T47D (cell line): ENCODE data around the gene MKNK2.

Experiments used
- DNase-seq, 2 experiments: peaks; one replicate each; pipeline versions ENCODE4 v3.0.0 to v3.0.0-alpha.2; 2011 to 2012; ENCODE audit warnings: low read depth in 1 of 2, low spot score in 1 of 2
- JUND ChIP-seq: IDR thresholded peaks from 2 replicates; pipeline ENCODE4 v1.6.1; 2012; ENCODE audit warnings: low read depth
- in situ Hi-C: cut with HindIII; loops from 2 replicates; pipeline ENCODE4 v1.10.0; 2016; ENCODE audit warnings: low sequenced_read_pairs, low pct_unique_long_range_greater_than_20kb

The MKNK2 gene

DNA sequence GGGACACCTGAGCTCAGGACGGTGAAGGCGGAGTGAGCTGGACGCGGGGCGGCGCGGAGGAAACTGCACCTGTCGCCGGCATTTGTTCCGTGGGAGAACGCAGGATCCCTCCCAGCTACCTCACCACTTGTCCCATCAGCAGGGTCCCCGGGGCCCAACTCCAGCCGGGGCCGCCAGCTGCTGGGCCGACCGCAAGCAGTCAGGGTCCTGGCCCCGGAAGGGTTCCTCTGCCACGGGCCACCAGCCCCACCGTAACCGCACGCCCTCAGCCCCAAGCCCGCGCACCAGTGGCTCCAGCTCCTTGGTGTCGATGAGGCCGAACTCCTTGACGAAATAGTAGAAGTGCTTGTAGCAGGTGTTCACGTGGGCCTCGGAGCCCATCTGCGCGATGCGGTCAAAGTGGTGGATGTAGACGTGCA is 25.5 kb upstream of the MKNK2 start:
- in situ Hi-C loops = no loop called here
- DNase-seq = no peak
- no peak for TF ChIP-seq JUND

DNA sequence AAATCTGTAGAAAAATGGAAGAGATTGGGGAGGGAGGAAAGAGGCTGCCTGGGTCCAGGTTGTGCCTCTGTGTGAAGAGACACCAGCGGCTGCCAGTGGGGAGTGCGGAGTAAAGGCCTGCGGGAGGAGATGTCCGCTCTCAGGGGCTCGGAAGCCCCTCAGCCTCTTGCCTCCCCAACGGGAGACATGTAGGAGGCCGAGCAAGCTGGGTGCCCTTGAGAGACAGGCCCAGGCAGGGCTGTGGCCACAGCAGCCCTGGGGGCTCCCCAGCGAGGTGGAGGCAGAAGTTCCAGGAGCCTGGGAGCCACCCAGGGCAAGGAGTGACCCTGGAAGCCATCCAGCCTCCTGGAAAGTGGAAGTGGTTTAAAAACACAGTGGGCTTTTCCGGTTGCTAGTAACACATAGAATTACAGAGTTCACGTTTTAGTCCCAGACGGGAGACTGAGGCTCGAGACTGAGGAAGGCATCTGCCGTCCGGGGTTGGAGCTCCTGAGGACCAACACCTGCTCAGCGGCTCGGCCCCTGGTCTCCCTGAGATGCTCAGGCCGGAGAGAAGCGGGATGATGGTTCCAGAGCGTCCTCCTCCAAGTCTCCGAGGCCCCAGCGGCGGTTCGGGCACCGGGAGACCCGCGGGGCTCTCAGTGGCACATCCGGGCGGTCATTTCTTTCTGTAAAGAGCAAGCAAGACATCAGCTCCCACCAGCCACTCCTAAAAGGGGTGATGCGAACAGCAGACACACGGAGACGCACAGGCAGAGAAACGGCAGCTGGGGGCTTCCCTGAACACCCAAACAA is 21.9 kb upstream of the MKNK2 start:
- DNase-seq = no peak
- in situ Hi-C loops = no loop called here
- no peak for TF ChIP-seq JUND

DNA sequence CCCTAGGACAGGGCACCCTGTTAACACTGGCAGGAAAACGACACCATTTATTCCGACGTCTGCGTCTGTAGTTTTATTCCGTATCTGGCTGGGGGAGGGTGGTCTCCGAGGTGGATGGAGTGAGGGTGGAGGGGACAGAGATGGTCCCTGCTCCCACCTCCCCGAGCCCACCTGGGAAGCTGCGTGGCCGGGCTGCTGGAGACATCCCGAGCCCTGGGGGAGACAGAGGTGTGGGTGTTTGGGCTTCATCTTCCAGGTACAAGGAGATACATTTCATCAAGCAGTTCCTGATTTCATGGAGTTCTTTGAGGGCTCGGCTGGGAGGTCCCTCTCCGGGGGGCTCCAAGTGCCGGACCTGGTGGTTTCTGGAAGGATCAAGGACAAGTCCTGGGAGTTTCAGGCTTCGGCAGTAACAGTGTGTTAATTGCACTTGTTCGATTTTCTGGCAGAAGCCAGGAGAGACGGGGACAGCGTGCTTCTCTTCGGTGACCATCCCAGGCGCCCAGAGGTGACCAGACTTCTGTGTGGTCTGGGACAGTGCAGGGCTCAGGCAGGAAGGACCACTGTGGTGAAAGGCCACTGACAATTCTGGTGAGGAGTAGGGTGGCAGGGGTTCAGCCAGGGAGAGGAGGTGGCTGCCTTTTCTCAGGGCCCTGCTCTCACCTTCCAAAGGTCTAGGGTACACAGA is 20.1 kb upstream of the MKNK2 start:
- DNase-seq = no peak
- no peak for TF ChIP-seq JUND
- in situ Hi-C loops = no loop called here

DNA sequence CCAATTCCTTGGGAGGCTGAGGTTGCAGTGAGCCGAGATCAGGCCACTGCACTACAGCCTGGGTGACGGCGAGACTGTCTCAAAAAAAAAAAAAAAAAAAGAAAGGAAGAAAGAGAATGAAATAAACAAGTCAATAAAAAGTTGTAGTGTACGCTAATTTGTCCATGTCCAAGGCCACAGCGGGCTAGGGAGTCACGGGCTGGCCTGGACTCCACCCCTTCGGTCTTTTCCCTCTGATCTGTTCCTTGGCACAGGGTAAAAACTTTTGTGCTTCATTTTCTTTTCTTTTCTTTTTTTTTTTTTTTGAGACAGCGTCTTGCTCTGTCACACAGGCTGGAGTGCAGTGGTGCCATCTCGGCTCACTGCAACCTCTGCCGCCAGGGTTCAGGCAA is 19.4 kb upstream of the MKNK2 start:
- in situ Hi-C loops = no loop called here
- no peak for DNase-seq
- no peak for TF ChIP-seq JUND

DNA sequence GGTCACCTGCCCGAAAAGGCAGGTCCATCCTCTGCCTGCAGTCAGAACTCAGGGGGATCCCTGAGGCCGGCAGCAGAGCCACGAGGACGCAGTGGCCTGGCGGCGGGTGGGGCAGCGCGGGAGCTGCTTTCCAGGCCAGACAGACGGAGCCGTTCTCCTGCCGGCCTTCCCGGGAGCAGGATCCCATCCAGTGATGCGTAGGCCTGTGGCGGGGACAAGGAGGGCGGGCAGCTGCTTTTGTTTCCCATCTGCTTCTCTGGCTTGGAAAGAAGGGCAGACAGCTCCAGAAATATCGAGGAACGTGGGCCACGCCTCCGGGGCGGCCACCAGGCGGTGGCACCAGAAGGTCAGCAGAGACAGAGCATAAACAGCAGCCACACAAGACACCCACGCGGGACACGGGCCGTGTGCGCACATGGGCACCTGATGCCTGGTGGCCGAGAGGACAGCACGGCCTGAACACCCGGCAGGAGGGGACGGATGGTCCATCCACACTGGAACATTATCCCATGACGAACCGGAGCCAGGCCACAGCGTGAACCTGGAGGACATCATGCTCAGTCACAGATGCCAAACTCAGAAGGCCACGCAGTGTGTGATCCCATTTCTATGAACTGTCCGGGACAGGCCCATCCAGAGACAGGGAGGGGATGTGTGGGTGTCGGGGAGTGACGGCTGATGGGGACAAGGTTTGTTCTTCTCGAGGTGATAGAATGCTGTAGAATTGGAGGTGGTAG is 13.9 kb upstream of the MKNK2 start:
- DNase-seq = no peak
- TF ChIP-seq JUND = no peak
- in situ Hi-C loops = no loop called here

DNA sequence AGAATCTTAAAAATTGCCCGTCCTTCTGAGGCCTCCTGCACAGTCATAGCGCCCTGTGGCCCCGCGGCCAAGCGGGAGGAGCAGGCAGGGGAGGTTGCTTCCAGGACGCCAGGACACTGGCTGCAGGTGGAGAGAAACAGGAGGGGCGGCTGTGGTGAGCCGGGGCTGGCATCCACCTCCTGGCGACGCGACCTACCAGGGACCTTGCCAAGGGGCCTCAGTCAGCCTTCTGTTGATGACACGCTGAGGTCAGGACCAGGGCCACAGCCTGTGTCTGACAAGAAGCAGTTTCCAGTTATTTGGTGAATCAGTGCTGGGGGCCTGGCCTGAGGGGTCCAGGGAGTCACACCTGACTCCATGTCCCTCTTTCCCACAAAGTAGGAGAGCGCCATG is 13.3 kb upstream of the MKNK2 start:
- in situ Hi-C loops = no loop called here
- TF ChIP-seq JUND = no peak
- DNase-seq = no peak

DNA sequence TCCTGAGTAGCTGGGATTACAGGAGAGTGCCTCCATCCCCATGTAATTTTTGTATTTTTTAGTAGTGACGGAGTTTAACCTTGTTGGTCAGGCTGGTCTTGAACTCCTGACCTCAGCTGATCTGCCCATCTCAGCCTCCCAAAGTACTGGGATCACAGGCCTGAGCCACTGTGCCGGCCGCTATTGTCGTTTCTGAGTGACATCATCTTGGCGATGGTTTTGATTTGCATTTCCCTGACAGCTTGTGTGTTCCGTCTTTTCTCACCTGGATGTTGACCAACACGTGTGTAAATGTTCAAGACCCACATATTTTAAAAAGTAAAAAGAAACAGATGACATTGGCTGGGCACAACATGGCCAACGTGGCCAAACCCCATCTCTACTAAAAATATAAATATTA is 12.8 kb upstream of the MKNK2 start:
- in situ Hi-C loops = no loop called here
- TF ChIP-seq JUND = no peak
- DNase-seq = no peak

DNA sequence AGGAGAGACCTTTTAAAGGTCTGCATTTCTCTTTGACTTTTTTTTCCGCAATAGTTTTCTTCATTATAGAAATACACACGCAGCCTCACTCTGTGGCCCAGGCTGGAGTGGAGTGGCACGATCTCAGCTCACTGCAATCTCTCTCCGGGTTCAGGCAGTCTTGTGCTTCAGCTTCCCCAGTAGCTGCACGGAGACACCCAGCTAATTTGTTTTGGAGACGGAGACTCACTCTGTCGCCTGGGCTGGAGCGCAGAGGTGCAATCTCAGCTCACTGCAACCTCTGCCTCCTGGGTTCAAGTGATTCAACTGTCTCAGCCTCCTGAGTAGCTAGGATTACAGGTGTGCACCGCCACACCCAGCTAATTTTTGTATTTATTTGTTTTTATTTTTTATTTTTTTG is 11.7 kb upstream of the MKNK2 start:
- no peak for TF ChIP-seq JUND
- DNase-seq = no peak
- in situ Hi-C loops = no loop called here

DNA sequence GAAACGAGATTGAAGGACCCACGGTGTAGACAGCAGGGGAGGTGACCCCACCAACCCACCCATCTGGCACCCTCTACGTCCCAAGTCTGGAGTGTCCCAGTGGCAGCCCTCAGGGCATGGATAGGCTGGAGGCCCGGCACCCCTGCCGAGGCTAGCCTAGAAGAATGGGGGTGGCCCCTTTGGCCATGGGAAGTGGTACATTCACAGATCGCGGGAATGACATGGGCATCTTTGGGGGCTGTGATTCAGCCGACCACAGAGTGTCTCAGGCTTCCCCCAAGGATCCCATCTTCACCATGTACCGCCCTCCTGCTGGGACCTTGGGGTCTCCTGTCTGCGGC is 11.3 kb upstream of the MKNK2 start:
- no peak for DNase-seq
- TF ChIP-seq JUND = no peak
- in situ Hi-C loops = no loop called here

DNA sequence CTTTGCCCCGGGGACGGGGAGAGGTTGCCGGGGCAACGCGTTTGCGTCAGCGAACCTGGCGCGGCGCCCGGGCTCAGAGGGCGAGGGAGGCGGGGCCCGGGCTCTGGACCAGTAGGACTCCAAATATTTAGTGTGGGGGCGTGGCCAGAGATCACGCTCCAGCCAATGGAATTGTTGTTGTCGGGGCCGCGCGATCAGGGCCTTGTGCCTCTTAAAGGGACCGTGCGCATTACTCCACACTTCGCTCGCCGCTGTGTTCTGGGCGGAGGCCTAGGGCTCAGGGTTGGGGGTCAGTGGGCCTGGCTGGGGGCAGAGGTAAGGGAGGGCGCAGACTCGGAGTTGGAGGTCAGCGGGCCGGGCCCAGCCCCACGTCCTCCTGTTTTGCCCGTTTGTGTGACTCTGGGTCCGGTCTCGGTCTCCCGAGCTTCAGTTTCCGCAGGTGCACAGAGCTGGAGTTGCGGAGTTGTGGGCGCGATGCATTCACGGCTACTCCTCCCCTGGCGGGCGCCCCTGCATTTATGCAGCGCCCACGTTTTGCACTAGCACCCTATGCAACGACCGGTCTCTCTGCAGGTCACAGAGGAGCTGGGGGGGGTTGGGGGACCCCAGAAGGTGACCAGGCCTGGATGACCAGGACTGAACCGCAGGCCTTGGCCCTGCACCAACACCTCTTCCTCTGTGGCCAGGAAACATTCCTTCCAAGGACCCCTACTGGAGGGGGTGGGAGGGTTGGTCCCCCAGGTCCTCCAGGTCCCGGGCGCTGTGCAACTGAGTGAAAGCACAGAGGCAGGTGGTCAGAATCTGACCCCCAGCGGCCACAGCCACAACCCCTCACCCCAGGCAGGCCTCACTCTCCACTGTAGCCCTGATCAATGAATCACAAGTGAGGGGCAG is 10.7 kb upstream of the MKNK2 start:
- DNase-seq = peak; percentile 76 to 97
- in situ Hi-C loops = no loop called here
- TF ChIP-seq JUND = no peak

DNA sequence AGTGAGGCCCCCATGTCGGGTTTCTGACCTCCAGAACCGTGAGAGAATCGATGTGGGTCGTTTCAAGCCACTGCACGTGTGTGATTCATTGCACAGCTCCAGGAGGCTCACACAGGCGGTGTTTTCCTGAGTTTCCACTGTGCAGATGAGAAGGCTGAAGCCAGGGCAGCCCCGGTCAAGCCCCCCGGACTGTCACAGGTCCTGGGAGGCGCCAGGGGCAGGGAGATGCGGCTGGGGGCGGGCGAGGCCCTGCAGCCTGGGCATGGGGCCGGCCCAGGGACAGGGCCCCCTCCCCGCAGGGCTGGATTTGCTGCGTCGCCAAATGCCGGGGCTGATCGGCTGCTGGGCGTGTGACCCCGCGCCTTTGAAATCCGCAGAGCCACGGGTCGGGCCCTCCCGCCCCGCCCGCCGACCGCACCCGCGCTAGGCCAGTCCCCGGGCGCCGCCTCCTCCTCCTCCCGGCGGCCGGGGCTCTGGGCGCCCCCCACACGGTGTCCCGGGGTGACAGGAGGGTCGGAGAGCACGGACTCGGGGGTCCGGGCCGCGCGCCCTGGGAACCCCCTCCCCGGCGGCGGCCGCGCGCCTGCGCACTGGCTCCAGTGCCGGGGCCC is 9.9 kb upstream of the MKNK2 start:
- TF ChIP-seq JUND = no peak
- in situ Hi-C loops = no loop called here
- no peak for DNase-seq

DNA sequence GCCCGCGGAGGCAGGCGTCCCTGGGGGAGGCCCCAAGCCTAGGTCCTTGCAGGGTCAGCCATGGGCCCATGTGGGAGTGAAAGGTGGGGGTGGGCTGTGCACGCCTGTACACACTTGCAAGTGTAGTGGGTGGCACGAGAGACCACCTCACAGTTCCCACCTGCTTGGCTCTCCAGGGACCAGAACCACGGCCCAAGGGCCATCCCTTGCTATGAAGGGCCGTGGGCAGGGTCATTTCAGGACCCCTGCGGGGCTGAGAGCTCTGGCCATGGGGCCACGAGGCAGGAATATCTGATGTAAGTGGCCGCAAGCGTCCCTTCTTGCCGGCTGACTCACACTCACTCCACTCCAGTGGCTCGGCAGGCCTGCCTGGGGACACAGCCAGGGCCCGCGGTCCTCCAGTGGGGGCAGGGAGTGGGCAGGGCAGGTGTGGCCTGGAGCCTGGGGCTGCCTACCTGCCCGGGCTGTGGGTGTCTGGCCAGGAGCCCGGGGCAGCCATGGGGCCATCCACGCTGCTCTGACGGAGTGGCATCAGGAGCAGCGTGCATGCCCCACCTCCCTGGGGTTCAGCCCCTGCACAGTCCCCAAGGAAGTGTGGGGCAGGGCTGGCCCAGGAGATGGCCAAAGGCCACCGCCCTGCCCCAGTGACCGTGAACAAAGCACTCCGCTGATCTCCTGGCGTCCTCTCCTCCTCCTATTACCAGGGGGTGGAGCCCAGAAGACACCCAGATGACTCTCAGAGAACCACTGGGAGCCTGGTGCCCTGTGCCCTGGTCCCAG is 8.6 kb upstream of the MKNK2 start:
- peak in 1 of 2 experiments; percentile 86 for DNase-seq
- in situ Hi-C loops = no loop called here
- TF ChIP-seq JUND = no peak
